Measurements from ENCODE around the gene ACKR3. TPM values are rescaled to one million over a fixed set of nuclear protein-coding genes. Genes with fewer than 3 reads are reported as not detected.

The ACKR3 gene
- total and polyA plus RNA-seq, 10 of the 15 experiments (the other 5 are each of a cell fraction or from before 2014, with no cell fraction given): 3.0 to 154 (median 6.4) TPM

DNA sequence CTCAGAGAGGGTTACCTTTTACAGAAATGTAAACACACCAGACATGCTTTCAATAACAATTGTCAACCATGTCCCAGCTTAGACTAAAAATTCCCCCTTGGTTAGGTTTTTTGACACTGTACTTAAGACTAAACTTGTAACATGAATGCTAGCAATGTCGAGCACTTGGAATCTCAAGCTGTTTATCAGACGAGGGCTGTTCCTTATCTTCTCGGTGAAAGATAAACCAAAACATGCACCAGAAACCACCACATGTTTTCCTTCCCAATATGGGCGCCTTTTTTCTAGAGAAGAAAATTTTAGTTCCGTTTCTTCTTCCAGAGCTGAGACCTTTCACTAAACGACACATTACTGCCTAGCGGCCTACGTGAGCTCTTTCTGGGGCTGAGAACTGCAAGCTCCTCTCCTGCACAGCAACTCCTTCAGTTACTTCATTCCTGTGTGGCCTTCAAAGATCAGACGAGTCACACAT is 42.4 kb upstream of the ACKR3 start (continued):
- TF ChIP-seq, protein P1, sequence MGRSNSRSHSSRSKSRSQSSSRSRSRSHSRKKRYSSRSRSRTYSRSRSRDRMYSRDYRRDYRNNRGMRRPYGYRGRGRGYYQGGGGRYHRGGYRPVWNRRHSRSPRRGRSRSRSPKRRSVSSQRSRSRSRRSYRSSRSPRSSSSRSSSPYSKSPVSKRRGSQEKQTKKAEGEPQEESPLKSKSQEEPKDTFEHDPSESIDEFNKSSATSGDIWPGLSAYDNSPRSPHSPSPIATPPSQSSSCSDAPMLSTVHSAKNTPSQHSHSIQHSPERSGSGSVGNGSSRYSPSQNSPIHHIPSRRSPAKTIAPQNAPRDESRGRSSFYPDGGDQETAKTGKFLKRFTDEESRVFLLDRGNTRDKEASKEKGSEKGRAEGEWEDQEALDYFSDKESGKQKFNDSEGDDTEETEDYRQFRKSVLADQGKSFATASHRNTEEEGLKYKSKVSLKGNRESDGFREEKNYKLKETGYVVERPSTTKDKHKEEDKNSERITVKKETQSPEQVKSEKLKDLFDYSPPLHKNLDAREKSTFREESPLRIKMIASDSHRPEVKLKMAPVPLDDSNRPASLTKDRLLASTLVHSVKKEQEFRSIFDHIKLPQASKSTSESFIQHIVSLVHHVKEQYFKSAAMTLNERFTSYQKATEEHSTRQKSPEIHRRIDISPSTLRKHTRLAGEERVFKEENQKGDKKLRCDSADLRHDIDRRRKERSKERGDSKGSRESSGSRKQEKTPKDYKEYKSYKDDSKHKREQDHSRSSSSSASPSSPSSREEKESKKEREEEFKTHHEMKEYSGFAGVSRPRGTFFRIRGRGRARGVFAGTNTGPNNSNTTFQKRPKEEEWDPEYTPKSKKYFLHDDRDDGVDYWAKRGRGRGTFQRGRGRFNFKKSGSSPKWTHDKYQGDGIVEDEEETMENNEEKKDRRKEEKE (IDR thresholded peaks at IDR 0.05): no peak
- TF ChIP-seq BHLHE40 (IDR thresholded peaks at IDR 0.05; ENCODE audit: borderline replicate concordance in 1 of 2, low read depth in 2 of 2, low read length in 1 of 2) (no peak), SP1 (IDR thresholded peaks at IDR 0.05; ENCODE audit: low read depth, low read length) (no peak), MEF2A (IDR thresholded peaks at IDR 0.05; ENCODE audit: insufficient read depth, low read depth, low read length) (no peak), NFXL1 (IDR thresholded peaks at IDR 0.05; ENCODE audit: borderline replicate concordance) (no peak), SMC3 (IDR thresholded peaks at IDR 0.05; ENCODE audit: borderline replicate concordance, low read length) (no peak), ZBED1 (IDR thresholded peaks at IDR 0.05; ENCODE audit: borderline replicate concordance) (no peak)
- TF ChIP-seq, protein P2, sequence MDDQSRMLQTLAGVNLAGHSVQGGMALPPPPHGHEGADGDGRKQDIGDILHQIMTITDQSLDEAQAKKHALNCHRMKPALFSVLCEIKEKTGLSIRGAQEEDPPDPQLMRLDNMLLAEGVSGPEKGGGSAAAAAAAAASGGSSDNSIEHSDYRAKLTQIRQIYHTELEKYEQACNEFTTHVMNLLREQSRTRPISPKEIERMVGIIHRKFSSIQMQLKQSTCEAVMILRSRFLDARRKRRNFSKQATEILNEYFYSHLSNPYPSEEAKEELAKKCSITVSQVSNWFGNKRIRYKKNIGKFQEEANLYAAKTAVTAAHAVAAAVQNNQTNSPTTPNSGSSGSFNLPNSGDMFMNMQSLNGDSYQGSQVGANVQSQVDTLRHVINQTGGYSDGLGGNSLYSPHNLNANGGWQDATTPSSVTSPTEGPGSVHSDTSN (IDR thresholded peaks at IDR 0.05; ENCODE audit: insufficient replicate concordance, low read depth, low read length): no peak
